Mesenchymal stem cell (in vitro differentiated cells and primary cell): ENCODE data around the gene TUBB6. TPM values are rescaled to one million over a fixed set of nuclear protein-coding genes. Genes with fewer than 3 reads are reported as not detected.

Source experiments
- DNase-seq: peaks from one replicate; pipeline ENCODE4 v3.0.0-alpha.2; 2013
- H2AFZ ChIP-seq: one replicate; pipeline ENCODE4 v1.6.1; 2013; ENCODE audit warnings: low read depth, mild to moderate bottlenecking, control low read depth, inconsistent platforms, low read length, moderate library complexity
- H2AK5ac ChIP-seq: 2 replicates; pipeline ENCODE4 v1.6.1; 2013; ENCODE audit warnings: low read length, moderate library complexity, mild to moderate bottlenecking, inconsistent platforms; ENCODE audit not compliant: severe bottlenecking
- H2BK120ac ChIP-seq: one replicate; pipeline ENCODE4 v1.6.1; 2013; ENCODE audit warnings: low read depth, mild to moderate bottlenecking, inconsistent platforms, low read length, moderate library complexity
- H2BK12ac ChIP-seq, 2 experiments: one replicate each; pipeline ENCODE4 v1.6.1; 2013; ENCODE audit warnings: inconsistent platforms in 2 of 2, low read length in 2 of 2, mild to moderate bottlenecking in 2 of 2, moderate library complexity in 2 of 2, control low read depth in 1 of 2
- H2BK15ac ChIP-seq: one replicate; pipeline ENCODE4 v1.6.1; 2013; ENCODE audit warnings: mild to moderate bottlenecking, low read depth, inconsistent platforms; ENCODE audit not compliant: poor library complexity, severe bottlenecking
- H2BK5ac ChIP-seq: 2 replicates; pipeline ENCODE4 v1.6.1; 2013; ENCODE audit warnings: low read depth, mild to moderate bottlenecking, low read length, control low read depth, inconsistent platforms; ENCODE audit not compliant: poor library complexity, severe bottlenecking
- H3K14ac ChIP-seq, 2 experiments: one replicate each; pipeline ENCODE4 v1.6.1; 2013; ENCODE audit warnings: inconsistent platforms in 2 of 2, low read length in 2 of 2, control low read depth in 1 of 2, mild to moderate bottlenecking in 1 of 2, moderate library complexity in 1 of 2
- H3K18ac ChIP-seq, 2 experiments: one replicate each; pipeline ENCODE4 v1.6.1; 2013; ENCODE audit warnings: inconsistent platforms in 2 of 2, low read length in 2 of 2, control low read depth in 1 of 2, low read depth in 1 of 2, mild to moderate bottlenecking in 1 of 2
- H3K23ac ChIP-seq, 2 experiments: one replicate each; pipeline ENCODE4 v1.6.1; 2013; ENCODE audit warnings: inconsistent platforms in 2 of 2, low read length in 2 of 2, mild to moderate bottlenecking in 2 of 2, moderate library complexity in 2 of 2, control low read depth in 1 of 2
- H3K27ac ChIP-seq: 2 replicates; pipeline ENCODE4 v1.5.1; 2013; ENCODE audit warnings: mild to moderate bottlenecking, moderate library complexity, low read length, control low read depth, inconsistent platforms; ENCODE audit not compliant: poor library complexity, severe bottlenecking
- H3K27me3 ChIP-seq, 2 experiments: 2 replicates each; pipeline versions ENCODE4 v1.6.1 to v1.7.0; 2013; ENCODE audit warnings: low read length in 2 of 2, mild to moderate bottlenecking in 2 of 2, moderate library complexity in 2 of 2, control low read depth in 1 of 2, inconsistent platforms in 1 of 2; ENCODE audit not compliant: control insufficient read depth in 1 of 2, insufficient read depth in 1 of 2
- H3K36me3 ChIP-seq, 2 experiments: 2 replicates each; pipeline versions ENCODE4 v1.6.1 to v1.7.0; 2013; ENCODE audit warnings: low read length in 2 of 2, control low read depth in 1 of 2, inconsistent platforms in 1 of 2, low read depth in 1 of 2, mild to moderate bottlenecking in 1 of 2; ENCODE audit not compliant: insufficient read depth in 2 of 2, control insufficient read depth in 1 of 2
- H3K4ac ChIP-seq, 2 experiments: one replicate each; pipeline ENCODE4 v1.6.1; 2013; ENCODE audit warnings: inconsistent platforms in 2 of 2, low read length in 2 of 2, mild to moderate bottlenecking in 2 of 2, moderate library complexity in 2 of 2, control low read depth in 1 of 2, low read depth in 1 of 2
- H3K4me1 ChIP-seq: 2 replicates; pipeline ENCODE4 v1.6.1; 2013; ENCODE audit warnings: low read depth, low read length, control low read depth; ENCODE audit not compliant: control insufficient read depth, insufficient read depth
- H3K4me2 ChIP-seq: 2 replicates; pipeline ENCODE4 v1.6.1; 2013; ENCODE audit warnings: low read length, mild to moderate bottlenecking, inconsistent platforms; ENCODE audit not compliant: poor library complexity, severe bottlenecking
- H3K4me3 ChIP-seq, 2 experiments: 2 replicates each; pipeline versions ENCODE4 v1.5.1 to v1.7.0; 2013; ENCODE audit warnings: low read length in 2 of 2, mild to moderate bottlenecking in 2 of 2, control low read depth in 1 of 2, low read depth in 1 of 2; ENCODE audit not compliant: insufficient read depth in 1 of 2
- H3K79me1 ChIP-seq: replicated peaks from 2 replicates; pipeline ENCODE4 v1.6.1; 2013; ENCODE audit warnings: mild to moderate bottlenecking, control low read depth, low read length, inconsistent platforms; ENCODE audit not compliant: poor library complexity, severe bottlenecking
- H3K9ac ChIP-seq: 2 replicates; pipeline ENCODE4 v1.7.0; 2013; ENCODE audit warnings: mild to moderate bottlenecking, low read length, moderate library complexity
- H3K9me3 ChIP-seq: 2 replicates; pipeline ENCODE4 v1.7.0; 2013; ENCODE audit warnings: mild to moderate bottlenecking, low read length; ENCODE audit not compliant: control insufficient read depth
- H4K8ac ChIP-seq: one replicate; pipeline ENCODE4 v1.6.1; 2013; ENCODE audit warnings: inconsistent platforms, mild to moderate bottlenecking, low read length, moderate library complexity
- H4K91ac ChIP-seq: one replicate; pipeline ENCODE4 v1.6.1; 2013; ENCODE audit warnings: mild to moderate bottlenecking, low read length, inconsistent platforms
- WGBS: methylation state at CpG from one replicate; pipeline ENCODE4 v1.1.7; 2013; ENCODE audit warnings: mixed read lengths; 5-methylcytosine and 5-hydroxymethylcytosine counted together
- polyA plus RNA-seq, 2 experiments: library from polyadenylated mRNA; stranded (reverse); fragments of 200-250 nt; gene quantifications; one replicate each; pipeline ENCODE4 v1.2.3, GENCODE V29; 2013

Gene TUBB6
- 234 TPM for polyA plus RNA-seq (2013, experiment 1 of 2)
- 237 TPM for polyA plus RNA-seq (2013, experiment 2 of 2)

DNA sequence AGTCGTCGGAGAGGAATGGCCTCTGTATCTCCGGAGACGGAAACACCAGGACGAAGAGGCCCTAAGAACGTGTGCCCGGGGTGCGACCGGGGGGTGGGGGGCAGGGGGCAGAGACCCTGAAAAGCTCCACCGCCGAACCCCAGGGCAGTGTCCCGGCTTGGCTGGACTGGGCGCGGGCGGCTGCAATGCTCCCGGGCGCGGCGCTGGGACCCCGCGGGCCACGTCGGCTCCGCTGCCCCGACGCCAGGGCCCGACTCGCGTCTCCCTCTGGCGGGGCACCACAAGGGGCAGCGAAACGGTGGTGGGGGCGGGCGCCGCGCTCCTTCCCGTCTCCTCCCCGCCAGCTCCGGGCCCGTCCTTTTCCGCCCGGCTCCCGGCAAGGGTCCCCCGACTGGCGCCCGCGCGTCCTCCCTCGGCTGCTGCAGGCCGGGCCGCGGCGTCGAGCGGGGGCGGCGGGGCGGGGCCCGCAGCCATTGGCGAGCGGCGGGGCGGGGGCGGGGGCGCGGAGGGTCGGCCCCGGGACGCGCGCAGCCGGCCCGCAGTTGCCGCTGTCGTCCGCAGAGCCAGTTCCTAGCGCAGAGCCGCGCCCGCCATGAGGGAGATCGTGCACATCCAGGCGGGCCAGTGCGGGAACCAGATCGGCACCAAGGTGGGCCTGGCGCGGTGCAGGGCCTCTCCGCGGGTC, at the start of gene TUBB6:
TSS of gene TUBB6 (plus strand) at position 541 of the 685 bp plus-strand sequence. CDS start at position 593, 52 bp downstream.
- H3K36me3 ChIP-seq = peaks cover 8 to 32% of the 10 kb centered on the region in 2 experiments
- H3K27ac ChIP-seq = peak within 1 kb of the TSS; percentile 80
- H2BK120ac ChIP-seq = peak within 1 kb of the TSS; percentile 100
- peaks cover 14% of the 10 kb centered on the region for H3K4me1 ChIP-seq
- peak within 1 kb of the TSS; percentile 90 to 97 for H3K23ac ChIP-seq
- H2AFZ ChIP-seq = peak within 1 kb of the TSS; percentile 51
- H4K8ac ChIP-seq = peak within 1 kb of the TSS; percentile 96
- H3K27me3 ChIP-seq = no peaks in the 10 kb centered on the region
- peak within 1 kb of the TSS; percentile 52 for H2BK15ac ChIP-seq
- H3K14ac ChIP-seq = peak within 1 kb of the TSS; percentile 80
- H3K9me3 ChIP-seq = peaks cover 11% of the 10 kb centered on the region
- H3K9ac ChIP-seq = peak within 1 kb of the TSS; percentile 93
- H3K4ac ChIP-seq = peak within 1 kb of the TSS; percentile 91 to 94
- H3K18ac ChIP-seq = peak within 1 kb of the TSS; percentile 97 to 99
- H3K79me1 ChIP-seq = peaks cover 6% of the 10 kb centered on the region
- peak within 1 kb of the TSS; percentile 89 for H4K91ac ChIP-seq
- no peak within 1 kb of the TSS for H2AK5ac ChIP-seq
- H2BK5ac ChIP-seq = peak within 1 kb of the TSS; percentile 96
- H2BK12ac ChIP-seq = peak within 1 kb of the TSS in 1 of 2 experiments; percentile 90
- peak; percentile 88 for DNase-seq
- H3K4me2 ChIP-seq = peak within 1 kb of the TSS; percentile 87
- H3K4me3 ChIP-seq = peak within 1 kb of the TSS; percentile 84 to 93
- WGBS = under 1% methylated on average over 47 of the region's 88 CpGs

- no peaks in the 10 kb centered on the region for H3K79me1 ChIP-seq
- no peak overlapping the region for H3K23ac ChIP-seq
- DNase-seq = no peak
- no peak overlapping the region for H3K4me3 ChIP-seq
- no peak overlapping the region for H3K18ac ChIP-seq
- H3K4me2 ChIP-seq = no peak overlapping the region
- no peak overlapping the region for H2AFZ ChIP-seq
- no peak overlapping the region for H2BK5ac ChIP-seq
- H3K9me3 ChIP-seq = no peaks in the 10 kb centered on the region
- H3K27me3 ChIP-seq = peaks cover 31 to 51% of the 10 kb centered on the region in 2 experiments
- H2BK120ac ChIP-seq = no peak overlapping the region
- no peak overlapping the region for H3K14ac ChIP-seq
- no peak overlapping the region for H4K91ac ChIP-seq
- no peaks in the 10 kb centered on the region for H3K36me3 ChIP-seq
- no peak overlapping the region for H3K4ac ChIP-seq
- no peak overlapping the region for H3K9ac ChIP-seq
- WGBS = 88% methylated on average over 28 of the region's 29 CpGs
- H2AK5ac ChIP-seq = no peak overlapping the region
- H2BK15ac ChIP-seq = no peak overlapping the region
- no peak overlapping the region for H3K27ac ChIP-seq
- H3K4me1 ChIP-seq = peaks cover 13% of the 10 kb centered on the region
- H4K8ac ChIP-seq = no peak overlapping the region
- no peak overlapping the region for H2BK12ac ChIP-seq
These were observed 49.0 kb upstream of the TUBB6 start for GRCh38 chr18:12258719-12259705.

DNA sequence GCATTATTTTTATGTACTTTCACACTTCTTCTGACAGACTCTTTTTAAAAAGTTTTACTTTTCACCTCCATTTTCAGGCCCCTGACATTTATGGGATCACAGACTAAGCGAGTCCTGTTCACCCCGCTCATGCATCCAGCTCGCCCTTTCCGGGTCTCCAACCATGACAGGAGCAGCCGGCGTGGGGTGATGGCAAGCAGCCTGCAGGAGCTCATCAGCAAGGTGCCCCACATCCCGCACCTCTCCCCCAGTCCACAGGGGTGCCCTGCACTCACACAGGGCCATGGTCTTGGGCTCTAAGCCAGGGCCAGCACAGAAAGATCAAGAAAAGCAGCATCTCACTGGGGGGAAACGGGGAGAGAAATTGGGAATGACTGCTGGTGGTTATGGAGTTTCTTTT, 45.3 kb upstream of the TUBB6 start:
- 94% methylated on average over 7 of the region's 8 CpGs for WGBS
- H3K14ac ChIP-seq = no peak overlapping the region
- DNase-seq = no peak

DNA sequence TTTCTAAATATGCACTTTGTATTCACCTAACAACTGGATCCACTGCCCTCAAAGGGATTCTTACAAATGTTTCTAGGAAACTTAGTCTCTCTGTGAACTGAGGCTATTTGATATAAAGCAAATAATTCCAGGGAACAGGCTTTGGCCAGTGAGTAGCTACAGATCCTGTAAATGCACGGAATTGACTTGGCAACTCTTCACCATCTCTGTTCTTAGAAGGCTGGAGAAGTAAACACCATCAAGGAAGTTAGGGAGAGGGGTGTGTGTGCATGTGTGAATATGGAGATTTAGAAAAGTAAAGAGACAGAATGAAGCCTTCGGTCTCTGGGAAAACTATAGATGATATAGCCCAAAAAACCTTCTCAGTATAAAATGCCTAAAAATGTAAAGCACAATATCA, 43.2 kb upstream of the TUBB6 start:
- H3K14ac ChIP-seq = no peak overlapping the region
- no peak overlapping the region for H3K27ac ChIP-seq
- no peaks in the 10 kb centered on the region for H3K9me3 ChIP-seq
- H3K4me2 ChIP-seq = no peak overlapping the region
- H2AFZ ChIP-seq = no peak overlapping the region
- no peak overlapping the region for H2AK5ac ChIP-seq
- no peaks in the 10 kb centered on the region for H3K79me1 ChIP-seq
- no peak overlapping the region for H3K4me3 ChIP-seq
- no peak overlapping the region for H3K23ac ChIP-seq
- H4K8ac ChIP-seq = no peak overlapping the region
- H3K4ac ChIP-seq = no peak overlapping the region
- no peak overlapping the region for H2BK12ac ChIP-seq
- H3K4me1 ChIP-seq = peaks cover 2% of the 10 kb centered on the region
- WGBS = 81% methylated on average over 1 of the region's 2 CpGs
- no peak overlapping the region for H2BK120ac ChIP-seq
- DNase-seq = no peak
- H3K18ac ChIP-seq = no peak overlapping the region
- H4K91ac ChIP-seq = no peak overlapping the region
- H3K27me3 ChIP-seq = peaks cover 33% of the 10 kb centered on the region in 2 experiments
- H3K36me3 ChIP-seq = no peaks in the 10 kb centered on the region
- H2BK5ac ChIP-seq = no peak overlapping the region
- H2BK15ac ChIP-seq = no peak overlapping the region
- H3K9ac ChIP-seq = no peak overlapping the region

More for the DNA sequence above, 45.3 kb upstream of the TUBB6 start:
- H3K9me3 ChIP-seq = no peaks in the 10 kb centered on the region
- no peak overlapping the region for H3K18ac ChIP-seq
- H4K91ac ChIP-seq = no peak overlapping the region
- no peak overlapping the region for H2AFZ ChIP-seq
- no peak overlapping the region for H2AK5ac ChIP-seq
- H2BK120ac ChIP-seq = no peak overlapping the region
- no peaks in the 10 kb centered on the region for H3K79me1 ChIP-seq
- no peaks in the 10 kb centered on the region for H3K36me3 ChIP-seq
- no peak overlapping the region for H3K4me2 ChIP-seq
- no peak overlapping the region for H4K8ac ChIP-seq
- H3K4ac ChIP-seq = no peak overlapping the region
- H3K4me3 ChIP-seq = no peak overlapping the region
- H2BK12ac ChIP-seq = no peak overlapping the region
- H3K27me3 ChIP-seq = peaks cover 33 to 42% of the 10 kb centered on the region in 2 experiments
- no peak overlapping the region for H3K23ac ChIP-seq
- H3K4me1 ChIP-seq = no peaks in the 10 kb centered on the region
- no peak overlapping the region for H2BK5ac ChIP-seq
- no peak overlapping the region for H3K27ac ChIP-seq
- no peak overlapping the region for H2BK15ac ChIP-seq
- H3K9ac ChIP-seq = no peak overlapping the region
